ENCODE results near the gene SHOC1.

DNA sequence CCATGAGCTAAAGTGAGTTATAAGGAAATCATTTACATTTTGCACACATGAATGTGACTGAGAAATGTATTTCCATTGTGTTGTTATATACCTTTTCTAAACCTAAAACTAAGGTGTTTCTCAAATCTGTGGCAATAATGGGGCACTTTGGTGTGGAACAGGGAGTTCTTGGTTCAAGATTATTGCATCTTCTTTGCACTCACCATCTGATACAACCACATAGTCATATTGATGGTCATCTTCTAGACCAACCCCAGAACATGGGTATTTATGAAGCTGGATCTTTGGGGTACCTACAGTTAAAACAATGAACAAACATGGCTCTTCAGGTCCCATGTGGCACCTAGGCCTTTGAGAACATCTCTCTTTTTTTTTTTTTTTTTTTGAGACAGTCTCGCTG, 24.6 kb upstream of the SHOC1 start:
- TF ChIP-seq, protein P1, sequence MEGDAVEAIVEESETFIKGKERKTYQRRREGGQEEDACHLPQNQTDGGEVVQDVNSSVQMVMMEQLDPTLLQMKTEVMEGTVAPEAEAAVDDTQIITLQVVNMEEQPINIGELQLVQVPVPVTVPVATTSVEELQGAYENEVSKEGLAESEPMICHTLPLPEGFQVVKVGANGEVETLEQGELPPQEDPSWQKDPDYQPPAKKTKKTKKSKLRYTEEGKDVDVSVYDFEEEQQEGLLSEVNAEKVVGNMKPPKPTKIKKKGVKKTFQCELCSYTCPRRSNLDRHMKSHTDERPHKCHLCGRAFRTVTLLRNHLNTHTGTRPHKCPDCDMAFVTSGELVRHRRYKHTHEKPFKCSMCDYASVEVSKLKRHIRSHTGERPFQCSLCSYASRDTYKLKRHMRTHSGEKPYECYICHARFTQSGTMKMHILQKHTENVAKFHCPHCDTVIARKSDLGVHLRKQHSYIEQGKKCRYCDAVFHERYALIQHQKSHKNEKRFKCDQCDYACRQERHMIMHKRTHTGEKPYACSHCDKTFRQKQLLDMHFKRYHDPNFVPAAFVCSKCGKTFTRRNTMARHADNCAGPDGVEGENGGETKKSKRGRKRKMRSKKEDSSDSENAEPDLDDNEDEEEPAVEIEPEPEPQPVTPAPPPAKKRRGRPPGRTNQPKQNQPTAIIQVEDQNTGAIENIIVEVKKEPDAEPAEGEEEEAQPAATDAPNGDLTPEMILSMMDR (conservative IDR thresholded peaks at IDR 0.05): no peak
- TF ChIP-seq ZFX (IDR thresholded peaks at IDR 0.05): no peak

All from C4-2B (cell line).